Measurements from ENCODE around the gene LYSMD2. TPM values are rescaled to one million over a fixed set of nuclear protein-coding genes. Genes with fewer than 3 reads are reported as not detected.

The LYSMD2 gene
- total and polyA plus RNA-seq, 9 of the 15 experiments (the other 6 are each of a cell fraction or from before 2014, with no cell fraction given), result 4.3 to 30.3 (median 9.8) TPM

DNA sequence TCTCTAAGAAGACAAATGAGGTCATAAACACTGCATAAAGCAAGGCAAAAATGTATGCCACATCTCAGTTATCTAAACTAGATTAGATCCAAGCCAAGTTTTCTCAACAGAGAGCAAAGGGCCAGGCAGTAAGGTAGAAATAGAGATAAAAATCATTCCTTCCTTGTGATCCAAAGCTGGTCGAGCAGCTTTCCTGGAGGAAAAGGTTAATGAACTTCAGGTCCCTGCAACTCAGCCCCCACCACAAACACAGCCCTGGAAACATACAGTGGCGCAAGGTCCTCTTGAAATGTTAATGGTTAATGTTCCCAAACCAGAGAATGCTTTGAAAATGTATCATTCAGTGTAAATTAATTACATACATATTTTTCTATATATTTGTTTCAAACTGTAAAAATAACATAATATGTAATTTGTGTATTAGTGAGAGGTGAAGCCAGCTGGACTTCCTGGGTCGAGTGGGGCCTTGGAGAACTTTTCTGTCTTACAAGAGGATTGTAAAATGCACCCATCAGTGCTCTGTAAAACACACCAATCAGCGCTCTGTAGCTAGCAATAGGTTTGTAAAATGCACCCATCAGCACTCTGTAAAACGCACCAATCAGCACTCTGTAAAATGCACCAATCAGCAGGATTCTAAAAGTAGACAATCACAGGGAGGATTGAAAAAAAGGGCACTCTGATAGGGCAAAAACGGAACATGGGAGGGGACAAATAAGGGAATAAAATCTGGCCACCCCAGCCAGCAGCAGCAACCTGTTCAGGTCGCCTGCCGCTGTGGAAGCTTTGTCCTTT is 17.1 kb downstream of the LYSMD2 start:
- ChIA-PET CTCF (ENCODE audit: low intra/inter-chr PET ratio) (no interaction called here), POLR2A (interaction anchor here (1.5 kb wide), 1 partner anchor 16 kb away, joined by 6 read pairs; no protein-coding TSS in a partner anchor)
- no peak overlapping the region for H3K27ac ChIP-seq (ENCODE audit: extremely low read depth, low read depth, low read length)
- H3K9ac ChIP-seq (ENCODE audit: insufficient read depth in 1 of 2, low read depth in 2 of 2, low read length in 2 of 2), result no peak overlapping the region
- H3K9me1 ChIP-seq (ENCODE audit: control insufficient read depth, insufficient read depth, low read length), result no peaks in the 10 kb centered on the region
- H3K4me1 ChIP-seq (replicated peaks in 1 of 2; ENCODE audit: control insufficient read depth in 2 of 2, insufficient read depth in 2 of 2, low read length in 2 of 2), result peaks cover 0 to 7% of the 10 kb centered on the region in 2 experiments; a peak in 2 of 5 replicates
- no peaks in the 10 kb centered on the region for H3K9me3 ChIP-seq (replicated peaks; ENCODE audit: control insufficient read depth, insufficient read depth, low read depth, low read length)
- BruUV-seq (replicated peaks), result TSS peak; percentile 50
- H3K79me2 ChIP-seq (ENCODE audit: control insufficient read depth, insufficient read depth, low read length), result no peaks in the 10 kb centered on the region
- H3K4me3 ChIP-seq, result no peak overlapping the region
- 0 out of 3 replicates have a peak, but pooled peaks have one; percentile 20 for ATAC-seq
- no peak overlapping the region for H3K4me2 ChIP-seq (ENCODE audit: insufficient read depth, low read length)
- no peaks in the 10 kb centered on the region for H4K20me1 ChIP-seq (replicated peaks; ENCODE audit: control insufficient read depth, insufficient read depth, low read length)
- no peak for DNase-seq (ENCODE audit: extremely low read depth in 1 of 4, low spot score in 3 of 4)
- TF ChIP-seq CC2D1A (IDR thresholded peaks at IDR 0.05) (peak; percentile 40; the same call in 1 of the 2 replicates), ZNF316 (IDR thresholded peaks at IDR 0.05) (peak; percentile 87), CHAMP1 (IDR thresholded peaks at IDR 0.05) (peak; percentile 37; the same call in 1 of the 2 replicates), MAFF (IDR thresholded peaks at IDR 0.05; ENCODE audit: low read length) (0 out of 2 replicates have a peak, but pooled peaks have one; percentile 22), ZNF224 (CRISPR knock-in tag; IDR thresholded peaks at IDR 0.05) (no peak), FOXP4 (CRISPR knock-in tag; IDR thresholded peaks at IDR 0.05; ENCODE audit: borderline replicate concordance) (no peak), C11orf30 (IDR thresholded peaks at IDR 0.05; ENCODE audit: low read depth) (peak; percentile 59), MAFG (tag; conservative IDR thresholded peaks at IDR 0.05) (peak; percentile 46)
- peaks cover 24% of the 10 kb centered on the region; the same call in 2 of the 3 replicates for H3K36me3 ChIP-seq (ENCODE audit: control insufficient read depth, insufficient read depth, low read length)
- no peak overlapping the region for H2AFZ ChIP-seq (ENCODE audit: low read depth, low read length)
- in situ Hi-C loops (cut with MboI), result no loop called here
- WGBS (ENCODE audit: insufficient coverage, low coverage, missing lambda C conversion rate), result 58% methylated on average over 8 of the region's 8 CpGs
- intact Hi-C loops (cut with micrococcal nuclease), result no loop called here
- no peaks in the 10 kb centered on the region for H3K27me3 ChIP-seq (ENCODE audit: control insufficient read depth in 2 of 2, insufficient read depth in 2 of 2, low read length in 2 of 2)
- no peak for FAIRE-seq

Data from K562 (cell line).